ENCODE data around the gene ELK4.

- TF ChIP-seq CTCF (IDR thresholded peaks at IDR 0.05) (no peak), POLR2A (IDR thresholded peaks at IDR 0.05) (no peak)
Observed at GRCh38 chr1:205595435-205595834, 36.4 kb downstream of the ELK4 start.
